ENCODE data around the gene TMEM74B.

GRCh38 chr20:1150218-1150617 lies 34.6 kb downstream of the TMEM74B start:
- no peak for TF ChIP-seq TARDBP (IDR thresholded peaks at IDR 0.05)
- TF ChIP-seq SUZ12 (IDR thresholded peaks at IDR 0.05) = no peak
- TF ChIP-seq ARNT (IDR thresholded peaks at IDR 0.05) = no peak
- no peak for TF ChIP-seq FOXK2 (IDR thresholded peaks at IDR 0.05)
- no peak for TF ChIP-seq LEF1 (IDR thresholded peaks at IDR 0.05; ENCODE audit: borderline replicate concordance)
- TF ChIP-seq ELF4 (IDR thresholded peaks at IDR 0.05) = no peak
